GM20431 (cell line): Measurements from ENCODE around the gene FBL.

Experiments
- in situ Hi-C: fragments of 300-500 bp; cut with MseI, MboI; formaldehyde crosslinking; loops from one replicate; pipeline ENCODE4 v1.15.0; 2020; ENCODE audit warnings: low sequenced_read_pairs; ENCODE audit not compliant: unreplicated experiment

The FBL gene

GRCh38 chr19:39807846-39808364, 38.3 kb downstream of the FBL start:
- in situ Hi-C loops: no loop called here

DNA sequence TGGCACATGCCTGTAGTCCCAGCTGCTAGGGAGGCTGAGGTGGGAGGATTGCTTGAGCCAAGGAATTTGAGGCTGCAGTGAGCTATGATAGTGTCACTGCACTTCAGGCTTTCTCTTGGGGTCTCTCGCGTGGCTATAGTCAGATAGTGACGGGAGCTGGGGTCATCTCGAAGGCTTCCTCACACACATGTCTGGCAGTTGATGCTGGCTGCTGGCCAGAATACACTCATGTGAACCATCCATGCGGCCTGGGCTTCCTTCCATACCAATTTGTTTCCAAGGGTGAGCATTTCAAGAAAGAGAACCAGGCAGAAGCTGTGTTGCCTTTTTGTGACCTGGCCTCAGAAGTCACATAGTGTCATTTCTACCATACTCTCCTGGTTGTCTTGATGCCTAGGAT, 41.1 kb downstream of the FBL start:
- in situ Hi-C loops: no loop called here

DNA sequence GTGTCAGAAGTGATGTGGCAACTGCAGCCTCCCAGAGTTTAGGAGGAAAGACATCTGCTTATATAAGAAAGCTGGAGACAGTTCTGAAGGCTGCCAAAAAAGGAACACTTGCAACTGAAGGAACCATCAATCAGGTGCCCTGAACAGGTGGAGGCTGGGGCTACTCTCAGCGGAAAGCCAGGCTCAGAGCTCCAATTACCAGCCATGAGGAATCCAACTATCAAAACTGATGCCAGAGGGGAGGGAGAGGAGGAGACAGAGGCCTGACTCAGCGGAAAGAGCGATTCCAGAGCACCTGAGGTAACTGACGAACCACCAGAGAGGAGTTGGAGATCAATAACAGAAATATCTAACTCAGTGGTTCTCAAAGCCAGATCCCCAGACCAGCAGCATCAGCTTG, 43.2 kb downstream of the FBL start:
- in situ Hi-C loops: no loop called here

DNA sequence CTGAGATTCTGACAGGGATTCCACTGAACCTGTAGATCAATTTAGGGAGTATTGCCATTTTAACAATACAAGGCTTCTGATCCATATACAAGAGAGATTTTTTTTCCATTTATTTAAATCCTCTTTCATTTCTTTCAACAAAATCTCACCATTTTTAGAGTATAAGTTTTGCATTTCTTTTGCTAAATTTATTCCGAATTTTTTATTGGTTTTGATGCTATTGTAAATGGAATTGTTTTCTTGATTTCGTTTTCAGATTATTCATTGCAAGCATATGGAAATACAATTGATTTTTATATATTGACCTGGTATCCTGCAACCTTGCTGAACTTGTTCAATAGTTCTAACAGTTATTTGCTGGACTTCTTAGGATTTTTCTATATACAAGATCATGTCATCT, 49.1 kb downstream of the FBL start:
- in situ Hi-C loops: no loop called here

DNA sequence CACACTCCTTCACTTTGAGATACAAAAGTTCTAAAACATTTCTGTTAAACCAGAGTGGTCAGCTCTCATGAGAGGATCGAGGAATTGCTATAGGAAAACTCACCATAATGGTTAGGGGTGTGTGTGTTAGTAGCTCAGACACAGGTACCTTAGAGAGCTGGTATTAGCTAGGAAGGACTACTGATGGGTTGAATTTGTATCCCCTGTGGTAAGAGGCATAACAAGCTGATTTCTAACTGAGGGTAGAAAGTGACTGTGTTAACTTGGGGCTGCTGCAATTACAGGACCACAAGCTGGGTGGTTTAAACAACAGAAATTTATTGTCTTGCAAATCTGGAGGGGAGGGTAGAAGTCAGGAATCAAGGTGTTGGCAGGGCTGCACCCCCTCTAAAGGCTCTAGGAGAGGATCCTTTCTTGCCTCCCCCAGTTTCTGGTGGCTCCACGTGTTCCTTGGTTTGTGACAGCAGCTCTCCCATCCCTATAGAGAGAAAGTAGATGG, 50.1 kb downstream of the FBL start:
- in situ Hi-C loops: no loop called here

GRCh38 chr19:39795001-39795400, 51.2 kb downstream of the FBL start:
- in situ Hi-C loops: no loop called here

DNA sequence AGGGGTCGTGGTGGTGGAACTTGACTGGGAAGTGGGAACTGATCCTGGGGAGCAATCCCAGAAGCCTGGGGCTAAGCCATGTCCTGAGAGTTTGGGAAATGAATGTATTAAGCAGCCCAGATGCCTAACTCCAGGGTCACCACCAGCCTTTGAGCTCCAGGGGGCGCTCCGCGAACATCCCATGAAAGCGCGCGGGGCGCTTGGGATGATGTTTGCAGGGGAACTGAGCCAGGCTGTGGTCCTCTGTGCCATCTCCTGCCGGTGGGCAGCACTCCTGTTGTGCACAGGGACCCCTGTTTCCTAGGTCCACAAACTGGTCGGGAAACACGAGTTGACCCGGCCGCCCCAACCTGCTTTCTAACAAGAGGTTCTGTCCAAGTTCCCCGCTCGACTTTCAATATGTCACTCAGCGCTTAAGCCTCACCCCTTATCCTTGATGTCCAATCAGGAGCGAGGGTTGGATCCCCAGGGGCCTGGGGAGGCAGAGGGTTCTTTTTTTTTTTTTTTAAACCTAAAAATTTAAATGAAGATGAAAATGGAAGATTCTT, 53.1 kb downstream of the FBL start:
- in situ Hi-C loops: no loop called here

- in situ Hi-C loops: no loop called here
Measured at GRCh38 chr19:39788244-39788643, 57.9 kb downstream of the FBL start.
